DND-41 (cell line): Measurements from ENCODE around the gene ADCY4.
A peak's percentile ranks its signal among the peaks of the same experiment; 100 is the strongest.

ENCODE experiments used
- ATAC-seq: fragments of 200-7000 bp; cut with Tn5 transposase; 3 replicates; pipeline ENCODE4 v1.9.1; 2021; ENCODE audit warnings: low read depth; ENCODE audit not compliant: insufficient read depth
- DNase-seq: peaks from one replicate; pipeline ENCODE4 v3.0.0-alpha.2; 2020
- H2AFZ ChIP-seq: 2 replicates; pipeline ENCODE4 v1.6.0; 2012; ENCODE audit warnings: low read depth, low read length
- H3K27ac ChIP-seq: 2 replicates; pipeline ENCODE4 v1.5.1; 2012; ENCODE audit warnings: low read length, inconsistent platforms
- H3K27me3 ChIP-seq: fragments of 200-600 bp; sonication (generic); 2 replicates; pipeline ENCODE4 v1.6.0; 2012; ENCODE audit warnings: low read length, mild to moderate bottlenecking, inconsistent platforms; ENCODE audit not compliant: insufficient read depth, poor library complexity
- H3K36me3 ChIP-seq: 2 replicates; pipeline ENCODE4 v1.5.1; 2012; ENCODE audit warnings: low read length, inconsistent platforms; ENCODE audit not compliant: insufficient read depth
- H3K4me1 ChIP-seq: 2 replicates; pipeline ENCODE4 v1.5.1; 2012; ENCODE audit warnings: mild to moderate bottlenecking, low read length; ENCODE audit not compliant: insufficient read depth
- H3K4me2 ChIP-seq: 2 replicates; pipeline ENCODE4 v1.6.0; 2012; ENCODE audit warnings: mild to moderate bottlenecking, moderate library complexity, low read length, inconsistent platforms; ENCODE audit not compliant: insufficient read depth
- H3K4me3 ChIP-seq, 2 experiments: fragments of 200-600 bp in 1 of 2; shearing (Covaris generic) in 1 of 2; 2 replicates each; pipeline ENCODE4 v1.5.1; 2012 to 2016; ENCODE audit warnings: inconsistent platforms in 2 of 2, low read length in 2 of 2, mild to moderate bottlenecking in 2 of 2, low read depth in 1 of 2, moderate library complexity in 1 of 2
- H3K79me2 ChIP-seq: 2 replicates; pipeline ENCODE4 v1.6.0; 2012; ENCODE audit warnings: low read length, inconsistent platforms; ENCODE audit not compliant: insufficient read depth
- H3K9ac ChIP-seq: 2 replicates; pipeline ENCODE4 v1.6.0; 2012; ENCODE audit warnings: low read depth, mild to moderate bottlenecking, inconsistent platforms, low read length, moderate library complexity
- H3K9me3 ChIP-seq: 2 replicates; pipeline ENCODE4 v1.5.1; 2012; ENCODE audit warnings: low read length, moderate library complexity, mild to moderate bottlenecking, inconsistent platforms; ENCODE audit not compliant: insufficient read depth, severe bottlenecking
- H4K20me1 ChIP-seq: 2 replicates; pipeline ENCODE4 v1.6.0; 2012; ENCODE audit warnings: low read length; ENCODE audit not compliant: insufficient read depth
- EZH2 ChIP-seq: IDR thresholded peaks from 3 replicates; pipeline ENCODE4 v1.6.1; 2012; ENCODE audit warnings: borderline replicate concordance, low read depth, mild to moderate bottlenecking, moderate library complexity, low read length, inconsistent platforms; ENCODE audit not compliant: severe bottlenecking
- TF ChIP-seq, protein P1 (sequence below): IDR thresholded peaks from 2 replicates; pipeline ENCODE4 v1.5.1; 2012; ENCODE audit warnings: borderline replicate concordance, low read length, moderate library complexity, mild to moderate bottlenecking; ENCODE audit not compliant: poor library complexity, severe bottlenecking; ENCODE audit errors: extremely low read depth

The ADCY4 gene

DNA sequence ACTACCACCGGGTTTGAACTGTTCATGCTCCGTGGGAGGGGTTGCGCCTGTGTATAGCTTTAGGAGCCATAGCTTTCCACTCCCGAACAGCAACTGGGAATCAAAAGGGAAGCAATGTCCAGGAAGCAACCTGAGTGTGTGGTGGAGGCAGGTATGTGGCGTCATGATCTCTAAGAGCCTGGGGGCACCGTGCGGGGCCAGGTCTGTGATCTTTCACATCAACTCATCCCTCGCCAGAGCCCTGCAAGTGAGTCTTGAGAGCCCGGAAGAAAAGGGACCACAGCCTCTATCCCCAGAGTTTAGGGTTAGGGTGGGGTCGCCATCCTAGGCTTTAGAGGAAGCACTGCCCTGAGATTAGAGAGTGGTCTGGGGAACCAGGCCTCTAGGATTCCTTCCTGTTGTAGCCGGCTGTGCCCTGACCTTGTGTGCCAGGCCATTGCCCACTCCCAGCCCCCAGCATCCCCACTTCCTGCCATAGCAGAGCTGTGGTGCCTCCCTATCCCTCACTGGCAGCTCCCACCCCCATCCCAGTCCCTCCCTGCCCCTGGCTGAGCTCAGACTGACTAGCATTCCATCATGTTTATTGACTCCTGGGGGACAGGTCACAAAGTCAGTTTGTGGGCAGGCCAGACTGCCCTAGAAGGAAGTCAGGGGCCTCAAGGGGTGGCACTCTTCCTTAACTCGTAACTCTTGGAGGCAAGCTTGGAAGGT lies 745 bp upstream of the ADCY4 start:
- no peaks in the 10 kb centered on the region for H3K36me3 ChIP-seq
- H2AFZ ChIP-seq, result no peak overlapping the region
- DNase-seq (no peak), ATAC-seq (no peak)
- no peak overlapping the region for H3K4me2 ChIP-seq
- peaks cover 19% of the 10 kb centered on the region for H3K4me1 ChIP-seq
- no peaks in the 10 kb centered on the region for H3K79me2 ChIP-seq
- H3K27ac ChIP-seq, result no peak overlapping the region
- peaks cover 13% of the 10 kb centered on the region for H4K20me1 ChIP-seq
- no peak overlapping the region for H3K9ac ChIP-seq
- TF ChIP-seq EZH2, result no peak
- TF ChIP-seq, protein P1, sequence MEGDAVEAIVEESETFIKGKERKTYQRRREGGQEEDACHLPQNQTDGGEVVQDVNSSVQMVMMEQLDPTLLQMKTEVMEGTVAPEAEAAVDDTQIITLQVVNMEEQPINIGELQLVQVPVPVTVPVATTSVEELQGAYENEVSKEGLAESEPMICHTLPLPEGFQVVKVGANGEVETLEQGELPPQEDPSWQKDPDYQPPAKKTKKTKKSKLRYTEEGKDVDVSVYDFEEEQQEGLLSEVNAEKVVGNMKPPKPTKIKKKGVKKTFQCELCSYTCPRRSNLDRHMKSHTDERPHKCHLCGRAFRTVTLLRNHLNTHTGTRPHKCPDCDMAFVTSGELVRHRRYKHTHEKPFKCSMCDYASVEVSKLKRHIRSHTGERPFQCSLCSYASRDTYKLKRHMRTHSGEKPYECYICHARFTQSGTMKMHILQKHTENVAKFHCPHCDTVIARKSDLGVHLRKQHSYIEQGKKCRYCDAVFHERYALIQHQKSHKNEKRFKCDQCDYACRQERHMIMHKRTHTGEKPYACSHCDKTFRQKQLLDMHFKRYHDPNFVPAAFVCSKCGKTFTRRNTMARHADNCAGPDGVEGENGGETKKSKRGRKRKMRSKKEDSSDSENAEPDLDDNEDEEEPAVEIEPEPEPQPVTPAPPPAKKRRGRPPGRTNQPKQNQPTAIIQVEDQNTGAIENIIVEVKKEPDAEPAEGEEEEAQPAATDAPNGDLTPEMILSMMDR, result no peak
- H3K9me3 ChIP-seq, result no peaks in the 10 kb centered on the region
- H3K27me3 ChIP-seq, result peaks cover 19% of the 10 kb centered on the region
- H3K4me3 ChIP-seq, result no peak overlapping the region

DNA sequence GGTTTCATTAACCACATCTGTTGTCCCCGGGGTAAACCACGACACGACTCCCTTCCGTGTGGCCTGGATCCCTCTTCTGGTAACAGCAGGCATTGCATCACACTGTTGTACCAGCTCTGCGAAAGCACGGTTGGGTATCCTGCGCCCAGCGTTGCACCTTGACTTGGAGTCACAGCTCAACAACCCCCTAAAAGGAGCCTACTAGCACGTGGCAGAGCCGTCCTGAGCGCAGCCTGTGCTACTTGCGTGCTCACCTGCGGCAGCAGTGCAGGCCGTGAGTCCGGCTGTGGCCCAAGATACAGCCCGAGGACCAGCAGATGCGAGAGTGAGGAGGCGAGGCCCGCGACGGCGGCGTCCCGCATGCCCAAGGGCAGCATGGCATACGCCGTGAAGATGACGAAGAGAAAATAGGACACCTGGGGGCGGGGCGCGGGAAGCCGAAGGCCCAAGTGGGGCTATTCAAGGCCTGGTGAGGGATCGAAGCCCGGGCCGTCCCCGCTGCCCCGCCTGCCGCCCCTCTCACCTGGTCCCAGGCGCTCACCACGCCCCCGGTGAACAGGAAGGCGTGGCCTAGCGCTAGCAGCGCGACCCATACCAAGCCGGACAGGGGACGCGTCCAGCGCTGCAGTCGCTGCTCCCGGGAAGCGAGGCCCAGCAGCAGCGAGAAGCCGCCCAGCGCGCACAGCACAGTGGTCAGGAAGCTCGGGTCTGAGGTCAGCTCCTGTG lies 2.4 kb downstream of the ADCY4 start:
- Histone ChIP-seq H3K9me3 (no peaks in the 10 kb centered on the region), H3K9ac (no peak overlapping the region), H3K4me1 (peaks cover 20% of the 10 kb centered on the region), H3K36me3 (no peaks in the 10 kb centered on the region), H3K4me2 (peak overlapping the region; percentile 45), H3K79me2 (no peaks in the 10 kb centered on the region), H3K27ac (no peak overlapping the region), H3K27me3 (peaks cover 9% of the 10 kb centered on the region), H2AFZ (no peak overlapping the region), H3K4me3 (no peak overlapping the region), H4K20me1 (peaks cover 23% of the 10 kb centered on the region)
- ATAC-seq (peak; percentile 94), DNase-seq (peak; percentile 90)
- TF ChIP-seq, protein P1, result peak; percentile 88
- TF ChIP-seq EZH2, result no peak

DNA sequence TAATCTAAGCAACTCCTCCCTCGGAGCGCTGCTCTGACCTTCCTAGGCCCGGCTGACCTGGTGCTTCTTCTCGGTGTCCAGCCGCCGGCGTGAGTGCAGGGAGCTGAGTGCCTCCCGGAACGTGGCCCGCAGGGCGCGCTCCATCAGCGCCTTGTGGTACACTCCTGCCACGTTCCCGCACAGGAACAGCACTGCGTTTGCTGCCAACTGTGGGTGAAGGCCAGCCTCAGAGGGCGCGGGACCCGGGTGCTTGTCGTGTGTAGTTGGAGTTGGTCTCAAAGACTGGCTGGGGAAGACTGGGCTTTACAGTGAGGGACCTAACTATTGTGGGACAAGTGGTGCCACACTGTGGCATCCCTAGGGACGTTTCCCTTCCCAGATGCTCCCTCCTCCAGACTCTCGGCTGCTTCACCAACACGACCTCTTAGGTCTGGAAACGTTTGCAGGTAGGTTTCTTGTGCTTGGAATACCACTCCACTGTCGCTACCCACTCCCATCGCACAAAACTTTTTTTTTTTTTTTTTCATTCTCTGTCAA lies 3.1 kb downstream of the ADCY4 start:
- H3K4me3 ChIP-seq, result no peak overlapping the region
- no peak overlapping the region for H3K9ac ChIP-seq
- no peaks in the 10 kb centered on the region for H3K36me3 ChIP-seq
- ATAC-seq (no peak; the same call in 2 of the 3 replicates), DNase-seq (no peak)
- peak overlapping the region; percentile 45 for H3K4me2 ChIP-seq
- TF ChIP-seq, protein P1, result no peak
- no peak for TF ChIP-seq EZH2
- H3K27me3 ChIP-seq, result peaks cover 9% of the 10 kb centered on the region
- peaks cover 25% of the 10 kb centered on the region for H3K4me1 ChIP-seq
- H2AFZ ChIP-seq, result no peak overlapping the region
- H3K79me2 ChIP-seq, result no peaks in the 10 kb centered on the region
- no peaks in the 10 kb centered on the region for H3K9me3 ChIP-seq
- H3K27ac ChIP-seq, result no peak overlapping the region
- H4K20me1 ChIP-seq, result peaks cover 23% of the 10 kb centered on the region
